ENCODE data around the gene UMAD1. TPM values are rescaled to one million over a fixed set of nuclear protein-coding genes. Genes with fewer than 3 reads are reported as not detected.

UMAD1 gene
- total and polyA plus RNA-seq, 12 donors, result 7.4 to 77.4 (median 24.4) TPM

GRCh38 chr7:7756577-7756976 is 116.0 kb downstream of the UMAD1 start:
- no peaks in the 10 kb centered on the region for H3K27me3 ChIP-seq
- intact Hi-C loops (cut with DNase I), result no loop called here
- WGBS, 4 donors, result 72 to 88% (median 82%) methylated on average over 3 of the region's 3 CpGs

GRCh38 chr7:7757576-7757975 is 117.0 kb downstream of the UMAD1 start:
- Histone ChIP-seq H3K27me3 (no peaks in the 10 kb centered on the region), H3K4me3 (no peak overlapping the region), H3K27ac (no peak overlapping the region), H3K36me3 (replicated peaks in 1 of 2) (no peaks in the 10 kb centered on the region), H3K9me3 (replicated peaks in 1 of 3) (no peaks in the 10 kb centered on the region), H3K4me1 (replicated peaks in 1 of 2) (peaks cover 5 to 18% of the 10 kb centered on the region in 2 donors)
- 80 to 91% (median 89%) methylated on average over 4 of the region's 4 CpGs for WGBS, 4 donors
- intact Hi-C loops (cut with DNase I), result no loop called here
- TF ChIP-seq POLR2A (IDR thresholded peaks at IDR 0.05) (no peak), CTCF (IDR thresholded peaks at IDR 0.05) (no peak)
- DNase-seq, result no peak

More at GRCh38 chr7:7756577-7756976, 116.0 kb downstream of the UMAD1 start:
- no peaks in the 10 kb centered on the region for H3K36me3 ChIP-seq (replicated peaks in 1 of 2)
- DNase-seq, result no peak
- no peak overlapping the region for H3K27ac ChIP-seq
- no peak overlapping the region for H3K4me3 ChIP-seq
- H3K9me3 ChIP-seq (replicated peaks in 1 of 3), result no peaks in the 10 kb centered on the region
- TF ChIP-seq POLR2A (IDR thresholded peaks at IDR 0.05), result no peak
- H3K4me1 ChIP-seq (replicated peaks in 1 of 2), result peaks cover 2 to 11% of the 10 kb centered on the region in 2 donors

GRCh38 chr7:7761340-7761973 is 120.9 kb downstream of the UMAD1 start:
- peak overlapping the region in 2 of 5 donors; percentile 27 to 61 for H3K27ac ChIP-seq
- H3K36me3 ChIP-seq (replicated peaks in 1 of 2), result no peaks in the 10 kb centered on the region
- H3K27me3 ChIP-seq, result no peaks in the 10 kb centered on the region
- 34 to 39% (median 37%) methylated on average over 5 of the region's 5 CpGs for WGBS, 4 donors
- TF ChIP-seq CTCF (IDR thresholded peaks at IDR 0.05), result peak; percentile 43 to 66 (median 58)
- no peak for TF ChIP-seq POLR2A (IDR thresholded peaks at IDR 0.05)
- no peaks in the 10 kb centered on the region for H3K9me3 ChIP-seq (replicated peaks in 1 of 3)
- H3K4me1 ChIP-seq (replicated peaks in 1 of 2), result peaks cover 6 to 35% of the 10 kb centered on the region in 2 donors
- peak overlapping the region in 1 of 4 donors; percentile 42 for H3K4me3 ChIP-seq
- DNase-seq, result no peak
- intact Hi-C loops (cut with DNase I), result loop anchor here in 1 of 2 donors (2.0 to 10.0 kb wide), 2 partner anchors 83 to 433 kb away; no protein-coding TSS in a partner anchor

GRCh38 chr7:7761974-7762779 is 121.6 kb downstream of the UMAD1 start:
- H3K4me3 ChIP-seq, result peak overlapping the region in 1 of 4 donors; percentile 42
- H3K27ac ChIP-seq, result peak overlapping the region in 3 of 5 donors; percentile 27 to 61 (median 30)
- no peak for TF ChIP-seq POLR2A (IDR thresholded peaks at IDR 0.05)
- no peak for TF ChIP-seq CTCF (IDR thresholded peaks at IDR 0.05)
- H3K36me3 ChIP-seq (replicated peaks in 1 of 2), result no peaks in the 10 kb centered on the region
- H3K4me1 ChIP-seq (replicated peaks in 1 of 2), result peaks cover 11 to 40% of the 10 kb centered on the region in 2 donors
- intact Hi-C loops (cut with DNase I), result loop anchor here in 1 of 2 donors (2.0 to 10.0 kb wide), 2 partner anchors 83 to 433 kb away; no protein-coding TSS in a partner anchor
- no peaks in the 10 kb centered on the region for H3K9me3 ChIP-seq (replicated peaks in 1 of 3)
- no peaks in the 10 kb centered on the region for H3K27me3 ChIP-seq
- no peak for DNase-seq
- WGBS, 4 donors, result 21 to 28% (median 27%) methylated on average over 9 of the region's 9 CpGs
